Uterus (tissue), 2 donors: ENCODE data around the gene SFSWAP.

ENCODE experiments used
- CTCF ChIP-seq, 4 experiments: fragments of 200-600 bp in 2 of 4; fragments of 450-650 bp in 2 of 4; sonication (generic) in 2 of 4; IDR thresholded peaks; one replicate each; pipeline ENCODE4 v1.5.1; 2016 to 2019; ENCODE audit warnings: antibody characterized with exemption in 4 of 4, mild to moderate bottlenecking in 2 of 4, moderate library complexity in 1 of 4
- POLR2A ChIP-seq, 2 donors: fragments of 450-650 bp; IDR thresholded peaks; one replicate each; pipeline ENCODE4 v1.6.1; 2016; ENCODE audit warnings: antibody characterized with exemption in 2 of 2, mild to moderate bottlenecking in 1 of 2, moderate library complexity in 1 of 2

- TF ChIP-seq POLR2A (IDR thresholded peaks at IDR 0.05) (no peak), CTCF (IDR thresholded peaks at IDR 0.05) (no peak)
These were observed 83.2 kb downstream of the SFSWAP start for GRCh38 chr12:131794061-131794460.
